ENCODE measurements around the gene GJD3. TPM values are rescaled to one million over a fixed set of nuclear protein-coding genes. Genes with fewer than 3 reads are reported as not detected.
"Not testable (repeated sequence)": the region's sequence is repeated elsewhere in the genome, so short reads cannot be mapped to it uniquely, and the experiment has no call there.

Gene GJD3
- total and polyA plus RNA-seq, 12 donors, result 0.44 to 8.7 (median 1.9) TPM; not detected in 3

GRCh38 chr17:40410082-40410481 is 45.5 kb upstream of the GJD3 start:
- DNase-seq, result no peak
- intact Hi-C loops (cut with DNase I), result loop anchor here (5.0 to 10.0 kb wide), 3 partner anchors 48 to 215 kb away; partner anchors contain the start of genes GJD3 (in 2 of the 2) and RARA (in 1 of the 2)
- no peaks in the 10 kb centered on the region for H3K36me3 ChIP-seq (replicated peaks in 1 of 2)
- no peak overlapping the region for H3K4me3 ChIP-seq
- no peak for TF ChIP-seq POLR2A (IDR thresholded peaks at IDR 0.05)
- no peak for TF ChIP-seq CTCF (IDR thresholded peaks at IDR 0.05)
- no peaks in the 10 kb centered on the region for H3K9me3 ChIP-seq (replicated peaks in 1 of 3)
- no peaks in the 10 kb centered on the region for H3K4me1 ChIP-seq (replicated peaks in 1 of 2)
- no peaks in the 10 kb centered on the region for H3K27me3 ChIP-seq
- no peak overlapping the region for H3K27ac ChIP-seq
- 90 to 94% (median 91%) methylated on average over 1 of the region's 1 CpG for WGBS, 4 donors

- intact Hi-C loops (cut with DNase I); H3K4me1 ChIP-seq (replicated peaks in 1 of 2); H3K36me3 ChIP-seq (replicated peaks in 1 of 2); H3K27me3 ChIP-seq; H3K27ac ChIP-seq; DNase-seq; H3K4me3 ChIP-seq; H3K9me3 ChIP-seq (replicated peaks in 1 of 3): not testable (repeated sequence)
- WGBS, 4 donors, result 91 to 95% (median 94%) methylated on average over 4 of the region's 4 CpGs
Measured at GRCh38 chr17:40409540-40409939, 45.0 kb upstream of the GJD3 start.

- DNase-seq, result no peak
- no peaks in the 10 kb centered on the region for H3K27me3 ChIP-seq
- intact Hi-C loops (cut with DNase I), result no loop called here
- no peaks in the 10 kb centered on the region for H3K36me3 ChIP-seq (replicated peaks in 1 of 2)
- no peak overlapping the region for H3K4me3 ChIP-seq
- no peak for TF ChIP-seq CTCF (IDR thresholded peaks at IDR 0.05)
- no peak for TF ChIP-seq POLR2A (IDR thresholded peaks at IDR 0.05)
- no peak overlapping the region for H3K27ac ChIP-seq
- no peaks in the 10 kb centered on the region for H3K4me1 ChIP-seq (replicated peaks in 1 of 2)
- 92 to 96% (median 94%) methylated on average over 3 of the region's 3 CpGs for WGBS, 4 donors
- H3K9me3 ChIP-seq (replicated peaks in 1 of 3), result no peaks in the 10 kb centered on the region
Measured at GRCh38 chr17:40407460-40407859, 42.9 kb upstream of the GJD3 start.

GRCh38 chr17:40404003-40404402 is 39.5 kb upstream of the GJD3 start:
- no peaks in the 10 kb centered on the region for H3K4me1 ChIP-seq (replicated peaks in 1 of 2)
- H3K4me3 ChIP-seq, result no peak overlapping the region
- intact Hi-C loops (cut with DNase I), result no loop called here
- H3K27ac ChIP-seq, result no peak overlapping the region
- TF ChIP-seq CTCF (IDR thresholded peaks at IDR 0.05) (no peak), POLR2A (IDR thresholded peaks at IDR 0.05) (no peak)
- no peaks in the 10 kb centered on the region for H3K27me3 ChIP-seq
- DNase-seq, result no peak
- 83 to 90% (median 88%) methylated on average over 3 of the region's 3 CpGs for WGBS, 4 donors
- H3K36me3 ChIP-seq (replicated peaks in 1 of 2), result no peaks in the 10 kb centered on the region
- H3K9me3 ChIP-seq (replicated peaks in 1 of 3), result no peaks in the 10 kb centered on the region

- no peak for TF ChIP-seq CTCF (IDR thresholded peaks at IDR 0.05)
- no peak for TF ChIP-seq POLR2A (IDR thresholded peaks at IDR 0.05)
- Histone ChIP-seq H3K4me1 (replicated peaks in 1 of 2) (no peaks in the 10 kb centered on the region), H3K27ac (no peak overlapping the region), H3K27me3 (no peaks in the 10 kb centered on the region), H3K4me3 (no peak overlapping the region), H3K9me3 (replicated peaks in 1 of 3) (no peaks in the 10 kb centered on the region), H3K36me3 (replicated peaks in 1 of 2) (no peaks in the 10 kb centered on the region)
- 88 to 100% (median 92%) methylated on average over 1 of the region's 1 CpG for whole genome bisulfite sequencing, 4 donors
- no peak for DNase-seq
- intact Hi-C loops (cut with DNase I), result no loop called here
Measured at GRCh38 chr17:40402668-40403067, 38.1 kb upstream of the GJD3 start.
